HG02798 (cell line): ENCODE data around the gene PAIP2.
A peak's percentile ranks its signal among the peaks of the same experiment; 100 is the strongest.
"Not testable (repeated sequence)": the region's sequence is repeated elsewhere in the genome, so short reads cannot be mapped to it uniquely, and the experiment has no call there.

Experiments used
- ATAC-seq: cut with Tn5 transposase; IDR thresholded peaks from one replicate; pipeline ENCODE4 v1.9.1; 2021; ENCODE audit warnings: mild to moderate bottlenecking; ENCODE audit not compliant: unreplicated experiment, poor library complexity

PAIP2 gene

GRCh38 chr5:139407517-139407916, 65.9 kb downstream of the PAIP2 start:
- no peak for ATAC-seq

- no peak for ATAC-seq
Measured at GRCh38 chr5:139408191-139408590, 66.5 kb downstream of the PAIP2 start.

- not testable (repeated sequence) for ATAC-seq
Measured at GRCh38 chr5:139409116-139409515, 67.5 kb downstream of the PAIP2 start.

- no peak for ATAC-seq
Measured at GRCh38 chr5:139410121-139410992, 68.7 kb downstream of the PAIP2 start.

GRCh38 chr5:139410993-139411828, 69.6 kb downstream of the PAIP2 start:
- ATAC-seq, result no peak

GRCh38 chr5:139413153-139413552, 71.5 kb downstream of the PAIP2 start:
- ATAC-seq, result no peak

GRCh38 chr5:139413963-139414362, 72.3 kb downstream of the PAIP2 start:
- peak; percentile 59 for ATAC-seq

- peak; percentile 7 for ATAC-seq
Measured at GRCh38 chr5:139414581-139415130, 73.0 kb downstream of the PAIP2 start.

- no peak for ATAC-seq
Measured at GRCh38 chr5:139415221-139415861, 73.7 kb downstream of the PAIP2 start.

- ATAC-seq, result no peak
Measured at GRCh38 chr5:139415869-139416268, 74.2 kb downstream of the PAIP2 start.

GRCh38 chr5:139416651-139417050, 75.0 kb downstream of the PAIP2 start:
- no peak for ATAC-seq

GRCh38 chr5:139417214-139417613, 75.6 kb downstream of the PAIP2 start:
- ATAC-seq, result no peak

- ATAC-seq, result no peak
Measured at GRCh38 chr5:139418793-139419192, 77.1 kb downstream of the PAIP2 start.
